GM12878 (cell line): ENCODE results near the gene GRIN2C. TPM values are rescaled to one million over a fixed set of nuclear protein-coding genes. Genes with fewer than 3 reads are reported as not detected.

Experiments
- ATAC-seq: fragments of 200-7000 bp; cut with Tn5 transposase; 3 replicates; pipeline ENCODE4 v1.9.1; 2020; ENCODE audit warnings: mild to moderate bottlenecking, moderate library complexity
- BruUV-seq: library from RNA; stranded (reverse); fragments of 400-500 nt; replicated peaks from 2 replicates; lab custom pipeline; 2021; lab: Mats Ljungman, UMichigan
- CTCF ChIA-PET: fragments of 300-600 bp; sonication (Branson Sonifier 250); formaldehyde crosslinking; extraction: SDS; loops from one replicate; lab custom pipeline; 2021; ENCODE audit warnings: inconsistent platforms; lab: Yijun Ruan, JAX
- POLR2A ChIA-PET: fragments of 350-600 bp; formaldehyde crosslinking; extraction: SDS; loops from one replicate; lab custom pipeline; 2021; ENCODE audit warnings: inconsistent platforms; lab: Charles Lee
- RAD21 ChIA-PET: fragments of 300-600 bp; sonication (Branson Sonifier 250); formaldehyde crosslinking; loops from one replicate; lab custom pipeline; 2023; ENCODE audit warnings: antibody characterized with exemption; ENCODE audit not compliant: unreplicated experiment; lab: Charles Lee
- SMC1A ChIA-PET: fragments of 300-600 bp; sonication (Branson Sonifier 250); formaldehyde crosslinking; loops from one replicate; lab custom pipeline; 2023; ENCODE audit not compliant: unreplicated experiment, uncharacterized antibody; lab: Charles Lee
- DNase-seq: peaks from one replicate; pipeline ENCODE4 v3.0.0-alpha.2; 2011; ENCODE audit warnings: low read depth, low spot score
- FAIRE-seq: peaks from 3 replicates; lab custom pipeline; 2011; peaks lifted over from hg19 to GRCh38; lab: Jason Lieb, UNC
- H2AFZ ChIP-seq: 2 replicates; pipeline ENCODE4 v1.6.0; 2011; ENCODE audit warnings: low read depth, low read length, control low read depth; ENCODE audit not compliant: control insufficient read depth
- H3K27ac ChIP-seq: 2 replicates; pipeline ENCODE4 v1.5.1; 2011; ENCODE audit warnings: control low read depth; ENCODE audit not compliant: control insufficient read depth, insufficient read depth
- H3K27me3 ChIP-seq, 2 experiments: replicated peaks in 1 of 2; 2 replicates each; pipeline versions ENCODE4 v1.6.0 to v1.6.1; 2011; ENCODE audit warnings: low read length in 1 of 2; ENCODE audit not compliant: control insufficient read depth in 2 of 2, insufficient read depth in 2 of 2
- H3K36me3 ChIP-seq, 2 experiments: 2 replicates each; pipeline ENCODE4 v1.5.1; 2011; ENCODE audit warnings: low read length in 1 of 2; ENCODE audit not compliant: control insufficient read depth in 2 of 2, insufficient read depth in 2 of 2
- H3K4me1 ChIP-seq: 2 replicates; pipeline ENCODE4 v1.6.1; 2011; ENCODE audit warnings: mild to moderate bottlenecking, low read length, moderate library complexity, mixed read lengths; ENCODE audit not compliant: control insufficient read depth, insufficient read depth
- H3K4me2 ChIP-seq: 2 replicates; pipeline ENCODE4 v1.6.0; 2011; ENCODE audit warnings: control low read depth; ENCODE audit not compliant: control insufficient read depth, insufficient read depth
- H3K4me3 ChIP-seq: fragments of 200-600 bp; sonication (generic); 2 replicates; pipeline ENCODE4 v1.5.1; 2016
- H3K79me2 ChIP-seq: 2 replicates; pipeline ENCODE4 v1.6.0; 2011; ENCODE audit warnings: low read length; ENCODE audit not compliant: control insufficient read depth, insufficient read depth
- H3K9ac ChIP-seq: 2 replicates; pipeline ENCODE4 v1.8.0; 2011; ENCODE audit warnings: low read length, control low read depth, mixed read lengths; ENCODE audit not compliant: control insufficient read depth, insufficient read depth
- H3K9me3 ChIP-seq: replicated peaks from 3 replicates; pipeline ENCODE4 v1.5.1; 2011; ENCODE audit warnings: mild to moderate bottlenecking, low read length; ENCODE audit not compliant: control insufficient read depth, insufficient read depth
- H4K20me1 ChIP-seq: 2 replicates; pipeline ENCODE4 v1.6.0; 2011; ENCODE audit not compliant: control insufficient read depth, insufficient read depth
- LARP7 ChIP-seq: fragments of 450-650 bp; IDR thresholded peaks from 2 replicates; pipeline ENCODE4 v1.6.1; 2017; ENCODE audit warnings: mild to moderate bottlenecking
- RELA ChIP-seq: fragments of 450-650 bp; IDR thresholded peaks from 2 replicates; pipeline ENCODE4 v1.8.0; 2014; ENCODE audit warnings: borderline replicate concordance; ENCODE audit not compliant: partially characterized antibody
- SMAD1 ChIP-seq: fragments of 450-650 bp; IDR thresholded peaks from 2 replicates; pipeline ENCODE4 v1.6.1; 2018; ENCODE audit warnings: mild to moderate bottlenecking, low read depth; ENCODE audit not compliant: partially characterized antibody
- SP1 ChIP-seq: IDR thresholded peaks from one replicate; pipeline ENCODE4 v1.6.1; 2011; ENCODE audit warnings: low read depth, low read length
- SUPT20H ChIP-seq: IDR thresholded peaks from 2 replicates; pipeline ENCODE4 v1.6.1; 2011; ENCODE audit warnings: low read depth, mild to moderate bottlenecking, low read length, moderate library complexity, borderline replicate concordance; ENCODE audit not compliant: control insufficient read depth
- WGBS: methylation state at CpG from one replicate; pipeline ENCODE4 v1.1.6; 2016; ENCODE audit warnings: low lambda C conversion rate; ENCODE audit not compliant: insufficient replicate concordance, insufficient coverage; ENCODE audit errors: missing lambda C conversion rate; 5-methylcytosine and 5-hydroxymethylcytosine counted together
- in situ Hi-C: fragments of 300-500 bp; cut with MboI; formaldehyde crosslinking; loops from 9 replicates; pipeline ENCODE4 v1.14.3; 2018; ENCODE audit warnings: mixed read lengths
- intact Hi-C: fragments of 100-400 bp; cut with micrococcal nuclease; formaldehyde crosslinking; loops from one replicate; pipeline ENCODE4 v1.14.2; 2022; ENCODE audit not compliant: unreplicated experiment
- polyA plus RNA-seq, 11 experiments: library from polyadenylated mRNA; depleted of rRNA in 4 of 11; unstranded in 6 of 11; stranded (reverse) in 5 of 11; fragments of >200 nt; fragmentation: Nextera tagmentation in 4 of 11; fragmentation: Illumina TruSeq in 1 of 11; extraction: Ambion mirVana in 4 of 11; extraction: Trizol in 1 of 11; gene quantifications; 1 replicate in 1 of 11; 2 replicates in 10 of 11; pipeline versions ENCODE4 v1.2.1 to v1.2.3, GENCODE V29; 2011 to 2016; ENCODE audit warnings: inconsistent platforms in 2 of 11, missing spikeins in 2 of 11, low read depth in 1 of 11
- total RNA-seq, 4 experiments: library from RNA; depleted of rRNA in 3 of 4; stranded (reverse); fragments of >200 nt in 3 of 4; fragmentation: Illumina TruSeq in 1 of 4; extraction: Trizol in 1 of 4; gene quantifications; 2 replicates each; pipeline versions ENCODE4 v1.2.1 to v1.2.3, GENCODE V29; 2013 to 2021
- TF ChIP-seq, protein P1 (sequence below): fragments of 150-350 bp; IDR thresholded peaks from 2 replicates; pipeline ENCODE4 v1.6.1; 2016; ENCODE audit warnings: low read depth, low read length

GRIN2C gene
- total and polyA plus RNA-seq, 10 of the 15 experiments (the other 5 are each of a cell fraction or from before 2014, with no cell fraction given) = 0.01 to 0.20 (median 0.11) TPM; not detected in 2

DNA sequence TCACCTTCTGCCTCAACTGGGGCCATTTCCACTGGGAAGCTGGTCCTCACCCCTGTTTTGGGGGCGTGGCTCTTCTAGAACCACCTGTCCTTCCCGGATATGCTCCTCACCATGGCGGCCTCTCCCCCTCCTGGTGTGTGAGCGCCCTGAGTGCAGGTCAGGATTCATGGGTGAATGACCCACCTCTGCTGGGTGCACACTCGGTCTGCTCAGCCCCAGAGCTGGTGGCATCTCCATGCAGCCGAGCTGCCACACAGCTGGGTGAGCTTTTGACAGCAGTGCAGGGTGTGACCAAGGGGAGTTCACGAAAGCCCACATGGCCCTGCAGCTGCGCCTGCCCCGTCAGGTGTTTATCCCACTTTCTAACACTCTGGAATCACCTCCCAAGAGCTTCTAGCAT lies 27.3 kb downstream of the GRIN2C start:
- ChIA-PET SMC1A (no interaction called here), POLR2A (no interaction called here), CTCF (interaction anchor here (1.6 to 2.3 kb wide), 3 partner anchors 33 to 128 kb away, joined by 3 to 7 read pairs (median 6); no protein-coding TSS in a partner anchor), RAD21 (no interaction called here)
- Histone ChIP-seq H3K27me3 (no peaks in the 10 kb centered on the region), H3K79me2 (no peaks in the 10 kb centered on the region), H3K4me3 (no peak overlapping the region), H2AFZ (no peak overlapping the region), H3K4me1 (peaks cover 12% of the 10 kb centered on the region; the same call in 1 of the 2 replicates), H4K20me1 (no peaks in the 10 kb centered on the region), H3K27ac (no peak overlapping the region), H3K9ac (no peak overlapping the region), H3K4me2 (no peak overlapping the region), H3K9me3 (no peaks in the 10 kb centered on the region), H3K36me3 (peaks cover 0 to 3% of the 10 kb centered on the region in 2 experiments; a peak in 1 of 4 replicates)
- in situ Hi-C loops (no loop called here), intact Hi-C loops (no loop called here)
- TF ChIP-seq, protein P1, sequence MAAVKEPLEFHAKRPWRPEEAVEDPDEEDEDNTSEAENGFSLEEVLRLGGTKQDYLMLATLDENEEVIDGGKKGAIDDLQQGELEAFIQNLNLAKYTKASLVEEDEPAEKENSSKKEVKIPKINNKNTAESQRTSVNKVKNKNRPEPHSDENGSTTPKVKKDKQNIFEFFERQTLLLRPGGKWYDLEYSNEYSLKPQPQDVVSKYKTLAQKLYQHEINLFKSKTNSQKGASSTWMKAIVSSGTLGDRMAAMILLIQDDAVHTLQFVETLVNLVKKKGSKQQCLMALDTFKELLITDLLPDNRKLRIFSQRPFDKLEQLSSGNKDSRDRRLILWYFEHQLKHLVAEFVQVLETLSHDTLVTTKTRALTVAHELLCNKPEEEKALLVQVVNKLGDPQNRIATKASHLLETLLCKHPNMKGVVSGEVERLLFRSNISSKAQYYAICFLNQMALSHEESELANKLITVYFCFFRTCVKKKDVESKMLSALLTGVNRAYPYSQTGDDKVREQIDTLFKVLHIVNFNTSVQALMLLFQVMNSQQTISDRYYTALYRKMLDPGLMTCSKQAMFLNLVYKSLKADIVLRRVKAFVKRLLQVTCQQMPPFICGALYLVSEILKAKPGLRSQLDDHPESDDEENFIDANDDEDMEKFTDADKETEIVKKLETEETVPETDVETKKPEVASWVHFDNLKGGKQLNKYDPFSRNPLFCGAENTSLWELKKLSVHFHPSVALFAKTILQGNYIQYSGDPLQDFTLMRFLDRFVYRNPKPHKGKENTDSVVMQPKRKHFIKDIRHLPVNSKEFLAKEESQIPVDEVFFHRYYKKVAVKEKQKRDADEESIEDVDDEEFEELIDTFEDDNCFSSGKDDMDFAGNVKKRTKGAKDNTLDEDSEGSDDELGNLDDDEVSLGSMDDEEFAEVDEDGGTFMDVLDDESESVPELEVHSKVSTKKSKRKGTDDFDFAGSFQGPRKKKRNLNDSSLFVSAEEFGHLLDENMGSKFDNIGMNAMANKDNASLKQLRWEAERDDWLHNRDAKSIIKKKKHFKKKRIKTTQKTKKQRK = no peak
- TF ChIP-seq LARP7 = no peak
- no peak for TF ChIP-seq SP1
- TF ChIP-seq SUPT20H = no peak
- TF ChIP-seq RELA = no peak
- no peak for TF ChIP-seq SMAD1
- WGBS = 14% methylated on average over 9 of the region's 9 CpGs
- ATAC-seq = peak; percentile 13; the same call in 2 of the 3 replicates
- BruUV-seq = no TSS peak
- FAIRE-seq = no peak
- no peak for DNase-seq
